Measurements from ENCODE around the gene HECTD2.
"Not testable (repeated sequence)": the region's sequence is repeated elsewhere in the genome, so short reads cannot be mapped to it uniquely, and the experiment has no call there.

HECTD2 gene

GRCh38 chr10:91540733-91541132 is 130.6 kb downstream of the HECTD2 start:
- no peak for DNase-seq

GRCh38 chr10:91541481-91541880 is 131.3 kb downstream of the HECTD2 start:
- no peak for DNase-seq

GRCh38 chr10:91545384-91545783 is 135.2 kb downstream of the HECTD2 start:
- no peak for DNase-seq

GRCh38 chr10:91545838-91546237 is 135.7 kb downstream of the HECTD2 start:
- DNase-seq: no peak

GRCh38 chr10:91549262-91549661 is 139.1 kb downstream of the HECTD2 start:
- DNase-seq: no peak

GRCh38 chr10:91550021-91550420 is 139.9 kb downstream of the HECTD2 start:
- DNase-seq: no peak

- DNase-seq: no peak
These were observed 141.7 kb downstream of the HECTD2 start for GRCh38 chr10:91551856-91552255.

GRCh38 chr10:91552274-91553095 is 142.3 kb downstream of the HECTD2 start:
- DNase-seq: no peak

- DNase-seq: no peak
These were observed 145.3 kb downstream of the HECTD2 start for GRCh38 chr10:91555455-91555854.

GRCh38 chr10:91556691-91557566 is 146.8 kb downstream of the HECTD2 start:
- no peak for DNase-seq

GRCh38 chr10:91557651-91558111 is 147.5 kb downstream of the HECTD2 start:
- no peak for DNase-seq

GRCh38 chr10:91558473-91558872 is 148.3 kb downstream of the HECTD2 start:
- DNase-seq: no peak

GRCh38 chr10:91559169-91559568 is 149.0 kb downstream of the HECTD2 start:
- DNase-seq: no peak

GRCh38 chr10:91559750-91560149 is 149.6 kb downstream of the HECTD2 start:
- DNase-seq: no peak

GRCh38 chr10:91560827-91561226 is 150.7 kb downstream of the HECTD2 start:
- not testable (repeated sequence) for DNase-seq

GRCh38 chr10:91562839-91563581 is 152.9 kb downstream of the HECTD2 start:
- DNase-seq: no peak

GRCh38 chr10:91564026-91564425 is 153.9 kb downstream of the HECTD2 start:
- DNase-seq: no peak

Measured in activated CD8-positive, alpha-beta memory T cell treated with anti-CD3 and anti-CD28 coated beads for 24 hours (primary cell).